Sigmoid colon (tissue), 4 donors: Measurements from ENCODE around the gene SZT2.

Source experiments
- CTCF ChIP-seq, 4 experiments: fragments of 450-650 bp in 3 of 4; fragments of 200-600 bp in 1 of 4; IDR thresholded peaks; one replicate each; pipeline ENCODE4 v1.5.1; 2016 to 2019; ENCODE audit warnings: antibody characterized with exemption in 4 of 4, mild to moderate bottlenecking in 3 of 4, moderate library complexity in 2 of 4
- POLR2AphosphoS5 ChIP-seq, 4 donors: sonication (generic); formaldehyde crosslinking; IDR thresholded peaks; one replicate each; pipeline ENCODE4 v1.6.1; 2017; ENCODE audit warnings: antibody characterized with exemption in 4 of 4

- TF ChIP-seq POLR2AphosphoS5 (IDR thresholded peaks at IDR 0.05) (no peak), CTCF (IDR thresholded peaks at IDR 0.05) (no peak)
These were observed 44.6 kb upstream of the SZT2 start for GRCh38 chr1:43345120-43345519.
